Activated CD8-positive, alpha-beta memory T cell treated with anti-CD3 and anti-CD28 coated beads for 48 hours (primary cell): ENCODE data around the gene DYRK3.
"Not testable (repeated sequence)": the region's sequence is repeated elsewhere in the genome, so short reads cannot be mapped to it uniquely, and the experiment has no call there.

ENCODE experiments used
- DNase-seq, 3 experiments: peaks; one replicate each; pipeline ENCODE4 v3.0.0-alpha.2; 2020; ENCODE audit warnings: low read depth in 2 of 3, low spot score in 2 of 3

DYRK3 gene

GRCh38 chr1:206635080-206635977 is at the start of gene DYRK3:
DYRK3 (plus strand) TSS chr1:206635536; CDS start chr1:206635704, 168 bp downstream.
- DNase-seq, result peak; percentile 81 to 93 (median 92)

DNA sequence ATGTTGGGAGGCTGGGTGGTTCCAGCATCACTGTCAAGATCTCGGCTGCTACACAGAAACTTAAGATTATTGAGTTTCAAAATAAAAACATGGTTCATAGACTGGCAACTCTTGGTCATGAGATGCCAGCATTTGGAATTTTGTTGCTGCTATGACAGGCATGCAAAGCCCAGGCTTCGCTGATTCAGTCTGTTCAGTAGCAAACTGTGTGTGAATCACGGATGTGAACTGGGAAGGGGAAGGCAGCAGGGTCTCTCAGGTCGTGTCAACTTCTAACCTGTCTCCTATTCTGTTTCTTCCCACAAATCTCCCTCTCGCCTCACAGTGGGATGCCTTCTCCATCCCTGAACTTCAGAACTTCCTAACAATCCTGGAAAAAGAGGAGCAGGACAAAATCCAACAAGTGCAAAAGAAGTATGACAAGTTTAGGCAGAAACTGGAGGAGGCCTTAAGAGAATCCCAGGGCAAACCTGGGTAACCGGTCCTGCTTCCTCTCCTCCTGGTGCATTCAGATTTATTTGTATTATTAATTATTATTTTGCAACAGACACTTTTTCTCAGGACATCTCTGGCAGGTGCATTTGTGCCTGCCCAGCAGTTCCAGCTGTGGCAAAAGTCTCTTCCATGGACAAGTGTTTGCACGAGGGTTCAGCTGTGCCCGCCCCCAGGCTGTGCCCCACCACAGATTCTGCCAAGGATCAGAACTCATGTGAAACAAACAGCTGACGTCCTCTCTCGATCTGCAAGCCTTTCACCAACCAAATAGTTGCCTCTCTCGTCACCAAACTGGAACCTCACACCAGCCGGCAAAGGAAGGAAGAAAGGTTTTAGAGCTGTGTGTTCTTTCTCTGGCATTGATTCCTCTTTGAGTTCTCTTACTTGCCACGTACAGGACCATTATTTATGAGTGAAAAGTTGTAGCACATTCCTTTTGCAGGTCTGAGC is 48.6 kb upstream of the DYRK3 start:
- DNase-seq, result no peak

- DNase-seq, result no peak
These were observed 47.4 kb upstream of the DYRK3 start for GRCh38 chr1:206587904-206588303.

DNA sequence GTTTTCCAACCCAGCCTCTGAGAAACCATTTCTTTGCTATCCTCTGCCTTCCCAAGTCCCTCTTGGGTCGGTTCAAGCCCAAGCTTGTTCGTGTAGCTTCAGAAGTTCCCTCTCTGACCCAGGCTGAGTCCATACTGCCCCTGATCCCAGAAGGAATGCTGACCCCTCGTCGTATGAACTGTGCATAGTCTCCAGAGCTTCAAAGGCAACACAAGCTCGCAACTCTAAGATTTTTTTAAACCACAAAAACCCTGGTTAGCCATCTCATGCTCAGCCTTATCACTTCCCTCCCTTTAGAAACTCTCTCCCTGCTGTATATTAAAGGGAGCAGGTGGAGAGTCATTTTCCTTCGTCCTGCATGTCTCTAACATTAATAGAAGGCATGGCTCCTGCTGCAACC is 46.8 kb upstream of the DYRK3 start:
- DNase-seq, result no peak

- no peak for DNase-seq
These were observed 46.1 kb upstream of the DYRK3 start for GRCh38 chr1:206589206-206589605.

DNA sequence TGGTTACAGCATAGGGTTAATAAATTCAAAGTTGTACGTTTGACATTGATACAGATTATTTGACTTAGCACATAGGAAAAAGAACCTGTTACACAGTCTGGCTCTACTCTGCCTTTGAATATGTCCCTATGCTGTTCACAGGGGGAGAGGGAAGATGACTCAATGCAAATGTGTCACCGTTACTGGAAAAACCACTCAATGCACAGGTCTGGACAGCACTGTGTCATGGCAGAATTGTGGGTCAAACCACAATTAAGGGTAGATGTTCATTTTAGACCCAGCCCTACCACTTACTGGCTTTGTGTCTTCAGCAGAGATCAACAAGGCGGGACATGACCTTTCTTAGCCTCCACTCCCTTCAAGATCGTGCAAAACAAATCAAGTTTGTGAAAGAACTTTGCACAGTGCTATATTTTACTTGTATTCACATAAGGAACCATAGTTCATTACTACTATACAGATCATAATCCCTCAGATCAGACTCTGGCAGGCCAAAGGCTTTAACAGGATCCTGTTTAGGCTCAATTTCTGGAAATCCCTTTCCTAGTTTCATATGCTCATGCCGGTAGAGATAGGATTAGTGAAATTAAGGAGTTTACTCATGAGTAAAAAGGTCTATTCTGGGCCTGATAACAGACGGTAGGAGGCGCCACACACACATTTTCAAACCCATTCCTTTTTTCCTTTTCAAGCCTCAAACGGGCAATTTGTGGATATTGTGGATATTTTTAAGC is 45.1 kb upstream of the DYRK3 start:
- no peak for DNase-seq

GRCh38 chr1:206591226-206591625 is 44.1 kb upstream of the DYRK3 start:
- DNase-seq, result no peak

DNA sequence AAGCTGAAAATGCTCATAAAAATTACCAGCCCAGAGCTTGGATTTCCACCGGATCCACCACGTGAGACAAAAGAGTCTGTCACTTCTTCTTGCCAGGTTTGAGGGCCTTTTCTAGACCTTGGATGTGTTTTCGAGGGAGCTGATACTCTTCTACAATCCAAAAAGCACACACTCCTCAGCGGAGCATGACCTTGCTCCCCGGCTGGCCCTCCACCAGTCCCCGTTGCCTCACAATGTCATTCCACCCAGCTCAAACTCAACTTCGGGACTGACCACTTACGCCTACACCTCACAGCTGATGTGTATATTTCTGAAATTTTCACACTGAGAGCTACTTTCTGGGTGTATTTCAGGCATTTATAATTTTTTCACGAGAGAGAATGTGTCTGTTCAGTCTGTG is 43.6 kb upstream of the DYRK3 start:
- DNase-seq, result no peak

DNA sequence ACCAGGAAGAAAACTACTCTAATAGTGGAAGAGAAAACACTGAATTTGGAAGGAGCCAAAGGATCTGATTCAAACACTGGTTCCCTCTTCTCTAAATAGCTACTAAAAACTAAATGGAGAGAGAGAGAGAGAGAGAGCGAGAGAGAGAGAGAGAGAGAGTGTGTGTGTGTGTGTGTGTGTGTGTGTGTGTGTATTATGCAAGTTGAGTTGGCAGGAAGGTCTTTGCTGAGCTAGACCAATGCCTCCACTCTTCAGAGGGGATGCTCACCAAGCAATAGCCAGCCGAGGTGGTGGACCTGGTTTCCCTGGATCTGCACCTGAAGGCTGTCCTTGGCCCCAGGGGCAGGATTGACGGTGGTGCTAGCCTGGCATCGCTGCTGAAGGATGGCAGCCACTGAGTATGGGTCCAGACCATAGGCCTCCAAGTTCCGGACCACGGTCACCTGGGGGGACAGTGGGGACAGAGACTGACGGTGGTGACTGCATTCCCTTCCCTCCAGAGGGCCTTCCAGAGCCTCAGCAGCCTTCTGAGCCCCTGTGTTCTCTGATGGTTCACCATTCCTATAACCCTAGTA is 41.9 kb upstream of the DYRK3 start:
- DNase-seq, result no peak

DNA sequence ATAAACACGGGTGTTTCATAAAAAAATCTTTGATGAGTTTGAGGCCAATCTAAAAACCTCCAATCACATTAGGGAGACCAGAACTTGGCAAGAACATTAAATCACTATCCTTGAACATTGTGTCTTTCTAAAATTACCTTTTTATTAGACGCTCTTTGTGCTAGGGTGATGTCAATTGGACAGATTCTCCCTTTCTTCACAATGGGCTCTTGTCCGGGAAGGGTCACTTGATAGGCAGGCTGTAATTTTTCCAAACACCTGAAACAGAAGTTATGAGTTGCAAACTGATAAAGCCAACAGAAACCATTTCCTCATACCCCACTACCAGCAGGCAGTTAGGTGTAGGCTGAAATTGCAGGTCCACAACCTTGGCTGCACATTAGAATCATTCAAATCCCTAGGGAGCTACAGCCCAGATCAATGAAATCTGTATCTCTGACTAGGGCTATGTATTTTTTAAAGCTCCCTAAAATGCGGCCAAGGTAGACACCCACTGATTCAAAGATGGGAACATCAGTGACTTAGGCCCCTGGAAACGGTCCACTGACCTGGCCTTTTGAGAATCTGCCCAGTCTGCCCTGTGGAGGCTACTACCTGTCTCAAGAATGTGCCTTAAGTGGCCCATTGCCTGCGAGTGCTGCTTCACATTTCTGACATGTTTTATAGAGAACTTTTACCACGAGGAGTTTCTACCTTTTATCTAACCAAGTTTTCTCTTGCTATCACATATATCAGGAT is 39.6 kb upstream of the DYRK3 start:
- no peak for DNase-seq

DNA sequence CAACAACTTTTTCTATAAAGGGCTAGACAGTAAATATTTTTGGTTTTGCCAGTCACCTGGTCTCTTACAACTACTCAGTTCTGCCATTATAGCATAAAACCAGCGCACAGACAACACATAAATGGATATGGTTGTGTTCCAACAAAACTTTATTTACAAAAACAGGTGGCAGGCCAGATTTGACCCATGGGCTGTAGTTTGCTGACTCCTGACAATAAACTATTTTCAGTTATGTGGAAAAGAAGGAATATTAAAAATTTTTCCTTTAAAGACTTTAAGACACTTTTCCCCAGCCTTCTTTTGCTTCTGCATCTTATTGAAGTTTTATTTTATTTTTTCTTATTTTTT is 39.0 kb upstream of the DYRK3 start:
- no peak for DNase-seq

DNA sequence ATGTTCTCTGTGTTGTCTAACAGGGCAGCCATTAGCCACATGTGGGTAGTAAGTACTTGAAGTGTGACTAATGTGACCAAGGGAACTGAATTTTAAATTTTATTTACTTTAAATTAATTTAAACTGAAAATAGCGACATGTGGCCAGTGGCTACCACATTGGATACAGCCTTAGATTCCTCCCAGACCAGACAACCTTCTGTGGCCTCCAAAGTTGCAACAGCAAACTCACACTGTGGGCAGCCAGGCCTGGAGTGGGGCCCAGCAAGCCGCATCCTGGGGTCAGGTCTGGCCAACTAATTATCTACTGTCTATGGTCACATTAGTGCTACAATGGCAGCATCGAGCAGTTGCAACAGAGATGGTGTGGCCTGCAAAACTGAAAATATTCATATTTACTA is 34.8 kb upstream of the DYRK3 start:
- no peak for DNase-seq

- DNase-seq, result no peak
These were observed 30.5 kb upstream of the DYRK3 start for GRCh38 chr1:206604861-206605260.

- no peak for DNase-seq
These were observed 28.5 kb upstream of the DYRK3 start for GRCh38 chr1:206606867-206607266.

DNA sequence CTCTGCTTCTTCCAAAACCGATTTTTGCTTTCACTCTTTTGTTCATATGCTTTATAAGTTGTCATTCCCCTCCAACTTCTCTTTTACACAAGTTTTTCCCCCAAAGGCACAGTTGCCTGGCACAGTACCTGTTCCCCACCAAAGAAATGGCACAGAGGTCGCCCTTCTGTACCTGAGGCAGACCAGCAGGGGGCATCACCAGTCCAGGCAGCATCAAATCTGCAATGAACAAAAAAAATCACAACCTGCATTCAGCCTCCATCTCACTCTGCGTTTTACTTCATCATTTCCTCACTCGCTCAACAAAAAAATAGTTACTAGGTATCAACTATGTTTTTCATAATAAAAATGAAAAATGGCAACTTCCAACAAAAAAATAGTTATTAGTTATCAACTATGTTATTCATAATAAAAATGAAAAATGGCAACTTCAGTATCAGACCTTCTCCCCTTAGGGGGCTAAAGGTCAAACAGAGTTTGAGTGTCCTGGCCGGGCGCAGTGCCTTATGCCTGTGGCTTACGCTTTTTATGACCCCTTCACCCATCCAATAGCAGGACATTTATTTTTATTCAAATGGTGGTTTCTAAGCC is 27.1 kb upstream of the DYRK3 start:
- no peak for DNase-seq

DNA sequence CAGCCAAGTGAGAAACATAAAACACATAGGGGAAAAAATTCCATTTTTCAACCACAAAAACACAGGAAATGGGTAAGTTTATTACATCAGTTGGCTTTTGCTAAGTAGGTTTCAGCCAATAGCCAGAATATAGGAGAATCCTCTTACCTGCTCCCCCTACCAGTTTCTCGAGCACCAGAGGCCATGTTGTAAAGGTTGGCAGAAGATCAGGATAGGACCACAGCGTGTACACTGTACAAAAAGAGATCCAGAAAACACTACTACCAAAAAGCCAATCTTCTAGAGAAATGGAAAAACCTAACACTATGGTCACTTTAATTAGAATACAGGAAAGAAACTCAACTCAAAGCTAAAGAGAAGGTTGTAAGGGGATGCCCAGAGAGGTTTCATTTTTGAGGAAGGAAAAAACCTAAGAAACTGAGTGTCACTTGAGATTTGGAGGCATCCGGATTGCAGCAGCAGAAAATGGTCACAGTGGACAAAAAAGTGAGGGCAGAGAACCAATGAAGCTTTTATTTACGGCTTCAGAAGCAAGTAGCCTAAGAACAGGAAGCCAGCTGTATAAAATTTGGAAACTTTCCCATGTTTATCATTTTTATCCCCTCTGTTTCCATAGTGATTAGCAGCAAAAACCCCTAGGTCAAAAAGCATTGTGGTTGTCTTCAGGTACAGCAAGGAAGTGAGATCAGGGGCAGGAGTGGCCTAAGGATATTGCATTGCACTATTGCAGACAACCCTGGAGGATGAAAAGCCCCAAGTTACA is 25.9 kb upstream of the DYRK3 start:
- DNase-seq, result no peak

- DNase-seq, result peak; percentile 91 to 94 (median 93)
These were observed 23.0 kb upstream of the DYRK3 start, which contains the start of gene EIF2D for GRCh38 chr1:206612129-206612876. EIF2D (minus strand) TSS chr1:206612465; CDS start chr1:206612342, 123 bp downstream.

- DNase-seq, result not testable (repeated sequence)
These were observed 8.9 kb upstream of the DYRK3 start for GRCh38 chr1:206626396-206626795.
